Activated CD8-positive, alpha-beta memory T cell treated with anti-CD3 and anti-CD28 coated beads, Interleukin-2, amount 50 U/mL, for 24 hours (primary cell): Measurements from ENCODE around the gene DLX2.
"Not testable (repeated sequence)": the region's sequence is repeated elsewhere in the genome, so short reads cannot be mapped to it uniquely, and the experiment has no call there.

Source experiments
- DNase-seq: peaks from one replicate; pipeline ENCODE4 v3.0.0-alpha.2; 2020; ENCODE audit errors: extremely low read depth

The DLX2 gene

GRCh38 chr2:172083628-172084394 lies 18.9 kb downstream of the DLX2 start:
- DNase-seq, result no peak

GRCh38 chr2:172082944-172083627 lies 19.6 kb downstream of the DLX2 start:
- no peak for DNase-seq

- no peak for DNase-seq
Measured at GRCh38 chr2:172082105-172082943, 20.4 kb downstream of the DLX2 start.

- DNase-seq, result no peak
Measured at GRCh38 chr2:172081221-172082022, 21.3 kb downstream of the DLX2 start.

- DNase-seq, result no peak
Measured at GRCh38 chr2:172080641-172081220, 22.0 kb downstream of the DLX2 start.

- DNase-seq, result no peak
Measured at GRCh38 chr2:172079838-172080640, 22.7 kb downstream of the DLX2 start.

- DNase-seq, result no peak
Measured at GRCh38 chr2:172079416-172079815, 23.3 kb downstream of the DLX2 start.

GRCh38 chr2:172074254-172074653 lies 28.4 kb downstream of the DLX2 start:
- no peak for DNase-seq

GRCh38 chr2:172073518-172073917 lies 29.2 kb downstream of the DLX2 start:
- DNase-seq, result no peak

- no peak for DNase-seq
Measured at GRCh38 chr2:172072706-172073105, 30.0 kb downstream of the DLX2 start.

- DNase-seq, result no peak
Measured at GRCh38 chr2:172072303-172072702, 30.4 kb downstream of the DLX2 start.

- no peak for DNase-seq
Measured at GRCh38 chr2:172070936-172071335, 31.8 kb downstream of the DLX2 start.

- DNase-seq, result not testable (repeated sequence)
Measured at GRCh38 chr2:172067905-172068304, 34.8 kb downstream of the DLX2 start.

- DNase-seq, result no peak
Measured at GRCh38 chr2:172066394-172066886, 36.3 kb downstream of the DLX2 start.

- DNase-seq, result no peak
Measured at GRCh38 chr2:172065111-172065510, 37.6 kb downstream of the DLX2 start.

- DNase-seq, result no peak
Measured at GRCh38 chr2:172063446-172063845, 39.3 kb downstream of the DLX2 start.

- no peak for DNase-seq
Measured at GRCh38 chr2:172062402-172063004, 40.2 kb downstream of the DLX2 start.

GRCh38 chr2:172060118-172060517 lies 42.6 kb downstream of the DLX2 start:
- not testable (repeated sequence) for DNase-seq

GRCh38 chr2:172058660-172059059 lies 44.0 kb downstream of the DLX2 start:
- no peak for DNase-seq

GRCh38 chr2:172056293-172056692 lies 46.4 kb downstream of the DLX2 start:
- DNase-seq, result no peak
